ENCODE measurements around the gene ROR2. TPM values are rescaled to one million over a fixed set of nuclear protein-coding genes. Genes with fewer than 3 reads are reported as not detected.

Gene ROR2
- total and polyA plus RNA-seq, 2 of the 13 experiments (the other 11 are each of a cell fraction or from before 2014, with no cell fraction given) = not detected

DNA sequence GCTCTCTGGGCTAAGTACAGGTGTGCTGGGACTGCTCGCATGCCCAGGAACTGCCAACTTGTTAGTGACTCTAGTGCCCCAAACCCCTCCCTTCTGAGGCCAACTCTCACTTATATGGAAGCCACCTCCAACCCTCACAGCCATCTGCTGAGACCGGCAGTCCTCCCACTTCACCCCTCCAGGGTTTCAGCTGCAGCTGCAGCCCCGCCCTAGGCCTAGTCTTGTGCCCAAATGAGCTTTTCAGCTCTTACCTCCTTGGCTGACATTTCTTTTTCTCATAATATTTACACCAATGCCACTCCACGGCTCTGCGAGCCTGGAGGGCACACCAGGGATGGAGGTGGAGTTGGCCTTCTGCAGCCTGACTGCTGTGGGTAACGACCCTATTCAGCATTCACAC, 166.6 kb downstream of the ROR2 start:
- no peak for FAIRE-seq
- 11% methylated on average over 5 of the region's 6 CpGs for WGBS (ENCODE audit: low lambda C conversion rate)

DNA sequence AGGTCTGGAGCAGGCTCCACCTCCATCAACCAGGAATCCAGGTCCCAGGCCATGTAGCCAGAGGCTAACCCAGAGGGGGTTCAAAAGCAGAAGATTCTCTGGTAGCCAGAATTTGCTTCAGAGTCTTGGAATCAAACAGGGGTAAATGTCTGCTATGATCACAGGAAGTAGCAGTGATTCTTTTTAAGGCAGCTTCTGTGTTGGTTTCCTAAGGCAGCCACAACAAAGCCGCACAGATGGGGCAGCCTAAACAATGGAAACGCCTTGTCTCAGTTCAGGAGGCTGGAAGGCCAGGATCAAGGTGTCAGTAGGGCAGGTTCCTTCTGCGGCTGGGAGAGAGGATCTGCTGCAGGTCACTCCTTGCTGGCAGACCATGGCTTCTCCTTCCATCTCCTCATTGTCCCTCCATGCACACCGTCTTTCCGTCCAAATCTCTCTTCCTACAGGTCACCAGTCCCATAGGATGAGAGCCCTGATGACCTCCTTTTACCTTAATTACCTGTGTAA, 167.3 kb downstream of the ROR2 start:
- CTCF ChIA-PET (ENCODE audit: low intra/inter-chr PET ratio, low total read pairs) = no interaction called here
- H2AFZ ChIP-seq (ENCODE audit: low read length) = no peak overlapping the region
- H3K9me3 ChIP-seq (ENCODE audit: low read length) = no peaks in the 10 kb centered on the region
- H4K20me1 ChIP-seq (ENCODE audit: insufficient read depth, low read length) = no peaks in the 10 kb centered on the region
- intact Hi-C loops (cut with micrococcal nuclease; ENCODE audit: unreplicated experiment) (no loop called here), in situ Hi-C loops (cut with HindIII; ENCODE audit: extremely low pct_ligation_motif_present, low pct_unique_long_range_greater_than_20kb) (no loop called here)
- DNase-seq (ENCODE audit: low spot score) (no peak), FAIRE-seq (no peak), ATAC-seq (no peak)
- no peak overlapping the region for H3K9ac ChIP-seq (ENCODE audit: insufficient read depth, low read depth, low read length)
- no peak overlapping the region for H3K4me2 ChIP-seq (ENCODE audit: low read depth, low read length)
- no peak overlapping the region for H3K4me3 ChIP-seq (replicated peaks in 1 of 3; ENCODE audit: insufficient read depth in 1 of 3, low read depth in 2 of 3, low read length in 3 of 3)
- H3K27me3 ChIP-seq (ENCODE audit: control insufficient read depth in 1 of 2, insufficient read depth in 2 of 2, low read length in 2 of 2) = peaks cover 10 to 33% of the 10 kb centered on the region in 2 experiments; a peak in 4 of 5 replicates
- H3K27ac ChIP-seq (ENCODE audit: extremely low read length, insufficient read depth, low read length) = no peak overlapping the region
- no TSS peak for BruUV-seq (replicated peaks)
- POLR2A ChIA-PET = no interaction called here
- no peaks in the 10 kb centered on the region for H3K79me2 ChIP-seq (ENCODE audit: insufficient read depth, low read length)
- 7% methylated on average over 3 of the region's 5 CpGs for WGBS (ENCODE audit: low lambda C conversion rate)
- H3K36me3 ChIP-seq (replicated peaks in 1 of 2; ENCODE audit: control insufficient read depth in 1 of 2, insufficient read depth in 2 of 2, low read length in 2 of 2) = no peaks in the 10 kb centered on the region
- no peaks in the 10 kb centered on the region for H3K4me1 ChIP-seq (ENCODE audit: insufficient read depth, low read length)
- TF ChIP-seq KDM1A (CRISPR knock-in tag; IDR thresholded peaks at IDR 0.05) (no peak), ZNF691 (CRISPR knock-in tag; IDR thresholded peaks at IDR 0.05; ENCODE audit: borderline replicate concordance, low read depth) (no peak), NFIC (IDR thresholded peaks at IDR 0.05; ENCODE audit: low read length) (no peak), ZNF615 (CRISPR knock-in tag; IDR thresholded peaks at IDR 0.05; ENCODE audit: borderline replicate concordance) (no peak), U2AF1 (optimal IDR thresholded peaks at IDR 0.05; ENCODE audit: low read depth, low read length) (no peak), THAP8 (CRISPR knock-in tag; IDR thresholded peaks at IDR 0.05; ENCODE audit: borderline replicate concordance) (no peak), ZNF841 (CRISPR knock-in tag; IDR thresholded peaks at IDR 0.05; ENCODE audit: borderline replicate concordance) (no peak)
- TF ChIP-seq, protein P1, sequence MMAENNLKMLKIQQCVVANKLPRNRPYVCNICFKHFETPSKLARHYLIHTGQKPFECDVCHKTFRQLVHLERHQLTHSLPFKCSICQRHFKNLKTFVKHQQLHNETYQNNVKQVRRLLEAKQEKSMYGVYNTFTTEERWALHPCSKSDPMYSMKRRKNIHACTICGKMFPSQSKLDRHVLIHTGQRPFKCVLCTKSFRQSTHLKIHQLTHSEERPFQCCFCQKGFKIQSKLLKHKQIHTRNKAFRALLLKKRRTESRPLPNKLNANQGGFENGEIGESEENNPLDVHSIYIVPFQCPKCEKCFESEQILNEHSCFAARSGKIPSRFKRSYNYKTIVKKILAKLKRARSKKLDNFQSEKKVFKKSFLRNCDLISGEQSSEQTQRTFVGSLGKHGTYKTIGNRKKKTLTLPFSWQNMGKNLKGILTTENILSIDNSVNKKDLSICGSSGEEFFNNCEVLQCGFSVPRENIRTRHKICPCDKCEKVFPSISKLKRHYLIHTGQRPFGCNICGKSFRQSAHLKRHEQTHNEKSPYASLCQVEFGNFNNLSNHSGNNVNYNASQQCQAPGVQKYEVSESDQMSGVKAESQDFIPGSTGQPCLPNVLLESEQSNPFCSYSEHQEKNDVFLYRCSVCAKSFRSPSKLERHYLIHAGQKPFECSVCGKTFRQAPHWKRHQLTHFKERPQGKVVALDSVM (CRISPR knock-in tag; IDR thresholded peaks at IDR 0.05) = no peak
- TF ChIP-seq, protein P2, sequence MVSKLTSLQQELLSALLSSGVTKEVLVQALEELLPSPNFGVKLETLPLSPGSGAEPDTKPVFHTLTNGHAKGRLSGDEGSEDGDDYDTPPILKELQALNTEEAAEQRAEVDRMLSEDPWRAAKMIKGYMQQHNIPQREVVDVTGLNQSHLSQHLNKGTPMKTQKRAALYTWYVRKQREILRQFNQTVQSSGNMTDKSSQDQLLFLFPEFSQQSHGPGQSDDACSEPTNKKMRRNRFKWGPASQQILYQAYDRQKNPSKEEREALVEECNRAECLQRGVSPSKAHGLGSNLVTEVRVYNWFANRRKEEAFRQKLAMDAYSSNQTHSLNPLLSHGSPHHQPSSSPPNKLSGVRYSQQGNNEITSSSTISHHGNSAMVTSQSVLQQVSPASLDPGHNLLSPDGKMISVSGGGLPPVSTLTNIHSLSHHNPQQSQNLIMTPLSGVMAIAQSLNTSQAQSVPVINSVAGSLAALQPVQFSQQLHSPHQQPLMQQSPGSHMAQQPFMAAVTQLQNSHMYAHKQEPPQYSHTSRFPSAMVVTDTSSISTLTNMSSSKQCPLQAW (CRISPR knock-in tag; IDR thresholded peaks at IDR 0.05) = no peak

More for the DNA sequence above, 166.6 kb downstream of the ROR2 start:
- Histone ChIP-seq H3K79me2 (ENCODE audit: insufficient read depth, low read length) (no peaks in the 10 kb centered on the region), H3K9ac (ENCODE audit: insufficient read depth, low read depth, low read length) (no peak overlapping the region), H3K4me1 (ENCODE audit: insufficient read depth, low read length) (no peaks in the 10 kb centered on the region), H3K27me3 (ENCODE audit: control insufficient read depth in 1 of 2, insufficient read depth in 2 of 2, low read length in 2 of 2) (peaks cover 10 to 28% of the 10 kb centered on the region in 2 experiments; a peak in 4 of 5 replicates), H3K27ac (ENCODE audit: extremely low read length, insufficient read depth, low read length) (no peak overlapping the region), H3K4me2 (ENCODE audit: low read depth, low read length) (no peak overlapping the region), H2AFZ (ENCODE audit: low read length) (no peak overlapping the region), H3K36me3 (replicated peaks in 1 of 2; ENCODE audit: control insufficient read depth in 1 of 2, insufficient read depth in 2 of 2, low read length in 2 of 2) (no peaks in the 10 kb centered on the region), H3K9me3 (ENCODE audit: low read length) (no peaks in the 10 kb centered on the region), H3K4me3 (replicated peaks in 1 of 3; ENCODE audit: insufficient read depth in 1 of 3, low read depth in 2 of 3, low read length in 3 of 3) (no peak overlapping the region), H4K20me1 (ENCODE audit: insufficient read depth, low read length) (no peaks in the 10 kb centered on the region)
- BruUV-seq (replicated peaks) = no TSS peak
- no peak for ATAC-seq
- CTCF ChIA-PET (ENCODE audit: low intra/inter-chr PET ratio, low total read pairs) = no interaction called here
- TF ChIP-seq ZNF75D (CRISPR knock-in tag; IDR thresholded peaks at IDR 0.05; ENCODE audit: borderline replicate concordance) (no peak), CREM (IDR thresholded peaks at IDR 0.05) (no peak), CREM (CRISPR knock-in tag; IDR thresholded peaks at IDR 0.05) (no peak), THAP8 (CRISPR knock-in tag; IDR thresholded peaks at IDR 0.05; ENCODE audit: borderline replicate concordance) (no peak), YEATS4 (CRISPR knock-in tag; IDR thresholded peaks at IDR 0.05; ENCODE audit: borderline replicate concordance) (no peak)
- intact Hi-C loops (cut with micrococcal nuclease; ENCODE audit: unreplicated experiment) = no loop called here
- no peak for DNase-seq (ENCODE audit: low spot score)
- POLR2A ChIA-PET = no interaction called here
- in situ Hi-C loops (cut with HindIII; ENCODE audit: extremely low pct_ligation_motif_present, low pct_unique_long_range_greater_than_20kb) = no loop called here
